ENCODE measurements around the gene GNA15. TPM values are rescaled to one million over a fixed set of nuclear protein-coding genes. Genes with fewer than 3 reads are reported as not detected.
A peak's percentile ranks its signal among the peaks of the same experiment; 100 is the strongest.

The GNA15 gene
- total RNA-seq, 4 donors from 2014 or later = 1.2 to 9.3 (median 5.7) TPM

DNA sequence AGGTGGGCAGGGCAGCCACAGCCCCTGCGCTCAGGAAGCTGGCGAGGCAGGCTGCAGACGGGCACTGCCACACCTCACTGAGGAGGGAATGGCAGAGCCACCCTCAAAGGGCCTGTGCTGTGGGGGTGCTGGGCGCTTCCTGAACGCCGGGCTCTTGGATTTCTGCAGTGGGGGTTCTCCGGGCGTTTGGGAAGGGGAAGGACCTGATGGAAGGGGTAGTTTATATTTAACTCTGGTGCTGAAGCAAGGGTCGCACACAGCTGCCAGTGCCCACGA is 31.2 kb upstream of the GNA15 start:
- peaks cover 0 to 4% of the 10 kb centered on the region in 2 donors for H3K36me3 ChIP-seq
- TF ChIP-seq EP300 (IDR thresholded peaks at IDR 0.05) (no peak), POLR2AphosphoS5 (IDR thresholded peaks at IDR 0.05) (no peak), POLR2A (IDR thresholded peaks at IDR 0.05) (no peak)
- TF ChIP-seq, protein P1, sequence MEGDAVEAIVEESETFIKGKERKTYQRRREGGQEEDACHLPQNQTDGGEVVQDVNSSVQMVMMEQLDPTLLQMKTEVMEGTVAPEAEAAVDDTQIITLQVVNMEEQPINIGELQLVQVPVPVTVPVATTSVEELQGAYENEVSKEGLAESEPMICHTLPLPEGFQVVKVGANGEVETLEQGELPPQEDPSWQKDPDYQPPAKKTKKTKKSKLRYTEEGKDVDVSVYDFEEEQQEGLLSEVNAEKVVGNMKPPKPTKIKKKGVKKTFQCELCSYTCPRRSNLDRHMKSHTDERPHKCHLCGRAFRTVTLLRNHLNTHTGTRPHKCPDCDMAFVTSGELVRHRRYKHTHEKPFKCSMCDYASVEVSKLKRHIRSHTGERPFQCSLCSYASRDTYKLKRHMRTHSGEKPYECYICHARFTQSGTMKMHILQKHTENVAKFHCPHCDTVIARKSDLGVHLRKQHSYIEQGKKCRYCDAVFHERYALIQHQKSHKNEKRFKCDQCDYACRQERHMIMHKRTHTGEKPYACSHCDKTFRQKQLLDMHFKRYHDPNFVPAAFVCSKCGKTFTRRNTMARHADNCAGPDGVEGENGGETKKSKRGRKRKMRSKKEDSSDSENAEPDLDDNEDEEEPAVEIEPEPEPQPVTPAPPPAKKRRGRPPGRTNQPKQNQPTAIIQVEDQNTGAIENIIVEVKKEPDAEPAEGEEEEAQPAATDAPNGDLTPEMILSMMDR (IDR thresholded peaks at IDR 0.05) = no peak
- H3K9me3 ChIP-seq = no peaks in the 10 kb centered on the region
- WGBS, 2 donors (ENCODE audit: low coverage in 1 of 2) = 39% methylated on average over 3 of the region's 10 CpGs; no CpG with 5 or more reads in 1 of the 2 donors
- peaks cover 0 to 100% (median 31%) of the 10 kb centered on the region in 3 donors for H3K4me1 ChIP-seq
- no peak overlapping the region for H3K4me3 ChIP-seq
- ATAC-seq = no peak
- H3K27me3 ChIP-seq = no peaks in the 10 kb centered on the region
- H3K27ac ChIP-seq = peak overlapping the region in 3 of 4 donors; percentile 54 to 69 (median 60)

DNA sequence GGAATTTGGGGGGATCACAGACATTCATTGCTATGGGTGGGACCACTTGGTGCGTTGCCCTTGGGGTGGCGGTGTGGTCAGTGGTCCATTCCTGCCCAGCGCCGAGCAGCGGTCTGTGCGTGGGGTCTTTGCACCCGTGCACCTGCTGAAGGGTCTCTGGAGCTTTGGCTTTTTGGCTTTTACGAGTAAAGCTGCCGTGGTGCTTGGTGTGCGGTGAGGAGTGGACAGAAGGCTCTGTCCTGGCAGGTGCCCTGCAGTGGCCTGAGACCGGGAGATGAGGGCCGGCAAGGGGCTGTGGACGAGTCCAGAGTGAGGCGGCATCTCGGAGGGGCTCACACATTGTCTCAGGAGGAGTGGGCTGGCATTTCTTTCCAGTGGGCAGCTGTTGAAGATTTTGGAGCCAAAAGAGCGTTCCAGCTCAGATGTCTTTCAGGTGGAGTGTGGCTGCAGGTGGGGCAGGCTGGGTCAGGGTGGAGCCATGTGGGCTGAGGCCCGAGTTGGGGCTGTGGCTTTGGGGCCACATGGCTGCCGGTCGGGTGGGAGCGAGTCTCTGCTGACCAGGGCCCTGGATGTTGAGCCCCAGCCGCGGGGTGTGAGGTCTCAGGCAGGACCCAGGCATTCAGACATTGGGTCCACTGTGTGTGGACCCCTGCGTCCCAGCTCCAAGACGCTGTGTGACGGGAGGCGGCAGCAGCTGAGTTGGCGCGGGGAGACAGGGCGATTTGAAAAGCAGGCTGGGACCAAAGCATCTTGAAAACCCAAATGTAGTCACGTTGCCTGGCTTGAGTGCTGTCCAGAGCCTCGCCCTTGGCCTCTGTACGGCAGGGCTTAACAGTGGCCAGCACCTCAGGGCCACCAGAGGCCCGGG is 30.0 kb upstream of the GNA15 start:
- Histone ChIP-seq H3K36me3 (peaks cover 0 to 14% of the 10 kb centered on the region in 2 donors), H3K4me3 (no peak overlapping the region), H3K27ac (no peak overlapping the region), H3K27me3 (no peaks in the 10 kb centered on the region), H3K9me3 (no peaks in the 10 kb centered on the region), H3K4me1 (peaks cover 0 to 88% (median 21%) of the 10 kb centered on the region in 3 donors)
- TF ChIP-seq, protein P1 (IDR thresholded peaks at IDR 0.05) = no peak
- TF ChIP-seq POLR2A (IDR thresholded peaks at IDR 0.05) (no peak), POLR2AphosphoS5 (IDR thresholded peaks at IDR 0.05) (no peak)
- ATAC-seq = no peak
- WGBS, 2 donors (ENCODE audit: low coverage in 1 of 2) = 86% methylated on average over 7 of the region's 33 CpGs; no CpG with 5 or more reads in 1 of the 2 donors

DNA sequence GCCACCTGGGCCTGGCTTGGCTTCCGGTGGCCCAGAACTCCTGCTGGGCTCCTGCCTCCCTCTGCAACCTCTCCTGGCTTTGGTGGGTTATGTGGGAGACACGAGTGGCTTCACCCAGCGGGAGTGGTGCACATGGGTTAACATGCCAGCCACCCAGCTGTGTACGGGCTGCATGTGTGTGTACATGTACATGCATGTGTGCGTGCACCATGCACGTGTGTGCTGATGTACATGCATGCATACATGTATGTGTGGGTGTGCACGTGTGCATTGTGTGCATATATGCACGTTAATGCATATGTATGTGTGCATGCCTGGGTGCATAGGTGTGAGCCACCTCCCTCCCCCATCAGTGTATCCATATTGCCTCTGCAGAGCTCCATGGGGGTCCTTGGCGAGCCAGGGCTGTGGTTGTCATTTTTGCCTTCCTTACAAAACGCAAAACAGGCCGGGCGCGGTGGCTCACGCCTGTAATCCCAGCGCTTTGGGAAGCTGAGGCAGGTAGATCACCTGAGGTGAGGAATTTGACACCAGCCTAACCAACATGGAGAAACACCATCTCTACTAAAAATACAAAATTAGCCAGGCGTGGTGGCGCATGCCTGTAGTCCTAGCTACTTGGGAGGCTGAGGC is 29.2 kb upstream of the GNA15 start:
- Histone ChIP-seq H3K36me3 (peaks cover 0 to 22% of the 10 kb centered on the region in 2 donors), H3K27me3 (no peaks in the 10 kb centered on the region), H3K9me3 (no peaks in the 10 kb centered on the region), H3K4me1 (peaks cover 0 to 81% (median 21%) of the 10 kb centered on the region in 3 donors), H3K27ac (peak overlapping the region in 1 of 4 donors; percentile 4), H3K4me3 (no peak overlapping the region)
- 90% methylated on average over 8 of the region's 17 CpGs; no CpG with 5 or more reads in 1 of the 2 donors for WGBS, 2 donors (ENCODE audit: low coverage in 1 of 2)
- TF ChIP-seq, protein P1 (IDR thresholded peaks at IDR 0.05) = no peak
- TF ChIP-seq POLR2AphosphoS5 (IDR thresholded peaks at IDR 0.05) (no peak), EP300 (IDR thresholded peaks at IDR 0.05) (no peak), POLR2A (IDR thresholded peaks at IDR 0.05) (no peak)
- ATAC-seq = no peak

DNA sequence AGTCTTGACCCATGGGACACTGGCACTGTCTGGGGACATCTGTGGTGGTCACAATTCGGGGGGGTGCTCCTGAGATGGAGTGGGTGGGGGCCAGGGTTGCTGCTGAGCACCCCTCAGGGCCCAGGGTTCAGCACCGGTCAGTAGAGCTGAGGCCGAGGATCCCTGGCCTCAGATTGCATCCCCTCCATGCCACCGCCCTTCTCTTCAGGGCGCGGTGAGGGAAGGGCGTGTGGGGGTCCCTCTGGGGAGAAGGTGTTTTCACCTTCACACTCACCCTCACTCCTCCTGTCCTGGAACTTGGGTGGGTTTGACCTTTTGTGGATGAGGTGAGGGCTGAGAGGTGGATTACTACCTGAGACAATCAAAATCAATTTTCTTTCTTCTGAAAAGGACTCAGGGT is 28.2 kb upstream of the GNA15 start:
- TF ChIP-seq POLR2AphosphoS5 (IDR thresholded peaks at IDR 0.05) (no peak), POLR2A (IDR thresholded peaks at IDR 0.05) (no peak), EP300 (IDR thresholded peaks at IDR 0.05) (no peak)
- TF ChIP-seq, protein P1 (IDR thresholded peaks at IDR 0.05) = no peak
- no CpG with 5 or more reads among the region's 7 CpGs for WGBS, 2 donors (ENCODE audit: low coverage in 1 of 2)
- ATAC-seq = no peak

More for the DNA sequence above, 28.2 kb upstream of the GNA15 start:
- no peaks in the 10 kb centered on the region for H3K9me3 ChIP-seq
- H3K36me3 ChIP-seq = peaks cover 0 to 24% of the 10 kb centered on the region in 2 donors
- H3K4me3 ChIP-seq = no peak overlapping the region
- H3K27me3 ChIP-seq = no peaks in the 10 kb centered on the region
- peaks cover 0 to 80% (median 21%) of the 10 kb centered on the region in 3 donors for H3K4me1 ChIP-seq
- H3K27ac ChIP-seq = peak overlapping the region in 2 of 4 donors; percentile 0 to 17
